ENCODE measurements around the gene DIPK1B. TPM values are rescaled to one million over a fixed set of nuclear protein-coding genes. Genes with fewer than 3 reads are reported as not detected.

The DIPK1B gene
- total RNA-seq, 1 experiment from 2014 or later, result 45.4 TPM

- no peak for TF ChIP-seq TP53 (CRISPR knock-in tag; IDR thresholded peaks at IDR 0.05)
- TF ChIP-seq USF2 (CRISPR knock-in tag; IDR thresholded peaks at IDR 0.05), result no peak
- H3K4me3 Mint-ChIP-seq, result no peak overlapping the region
- DNase-seq (ENCODE audit: low spot score), result no peak
- H3K9me3 Mint-ChIP-seq, result peaks cover under 1% of the 10 kb centered on the region; the same call in 1 of the 2 replicates
- POLR2A ChIA-PET, result no interaction called here
- no peak overlapping the region for H3K27ac Mint-ChIP-seq
- no peaks in the 10 kb centered on the region for H3K27me3 Mint-ChIP-seq (ENCODE audit: low read depth)
- no peaks in the 10 kb centered on the region for H3K36me3 Mint-ChIP-seq
- no peak for ATAC-seq
- CTCF ChIA-PET, result interaction anchor here (1.1 to 4.7 kb wide), 5 partner anchors 11 to 21 kb away, joined by 3 to 40 read pairs (median 7); partner anchors contain the start of gene LCN8
- no peaks in the 10 kb centered on the region; the same call in none of the 2 replicates for H3K4me1 Mint-ChIP-seq
Observed at GRCh38 chr9:136743639-136744211, 31.4 kb downstream of the DIPK1B start.

GRCh38 chr9:136744773-136745172 is 32.4 kb downstream of the DIPK1B start:
- ATAC-seq (no peak), DNase-seq (ENCODE audit: low spot score) (no peak)
- ChIA-PET POLR2A (no interaction called here), CTCF (interaction anchor here (1.2 to 4.7 kb wide), 4 partner anchors 10 to 16 kb away, joined by 3 to 39 read pairs (median 5); partner anchors contain the start of gene LCN8)
- H3K36me3 Mint-ChIP-seq, result no peaks in the 10 kb centered on the region
- no peaks in the 10 kb centered on the region; the same call in none of the 2 replicates for H3K4me1 Mint-ChIP-seq
- H3K9me3 Mint-ChIP-seq, result no peaks in the 10 kb centered on the region
- TF ChIP-seq OVOL2 (CRISPR knock-in tag; IDR thresholded peaks at IDR 0.05; ENCODE audit: borderline replicate concordance), result no peak
- no peak for TF ChIP-seq TEAD4 (CRISPR knock-in tag; IDR thresholded peaks at IDR 0.05)
- TF ChIP-seq TCF7 (CRISPR knock-in tag; IDR thresholded peaks at IDR 0.05; ENCODE audit: low read depth), result no peak
- TF ChIP-seq NR1H2 (CRISPR knock-in tag; IDR thresholded peaks at IDR 0.05), result no peak
- no peak for TF ChIP-seq NFE2L1 (CRISPR knock-in tag; IDR thresholded peaks at IDR 0.05)
- TF ChIP-seq ZNF416 (CRISPR knock-in tag; IDR thresholded peaks at IDR 0.05), result no peak
- H3K27ac Mint-ChIP-seq, result no peak overlapping the region
- no peak overlapping the region for H3K4me3 Mint-ChIP-seq
- H3K27me3 Mint-ChIP-seq (ENCODE audit: low read depth), result no peaks in the 10 kb centered on the region

GRCh38 chr9:136745389-136746154 is 33.2 kb downstream of the DIPK1B start:
- no peaks in the 10 kb centered on the region for H3K9me3 Mint-ChIP-seq
- H3K27ac Mint-ChIP-seq, result no peak overlapping the region
- no peaks in the 10 kb centered on the region for H3K27me3 Mint-ChIP-seq (ENCODE audit: low read depth)
- no peak overlapping the region for H3K4me3 Mint-ChIP-seq
- H3K36me3 Mint-ChIP-seq, result no peaks in the 10 kb centered on the region
- DNase-seq (ENCODE audit: low spot score), result no peak
- POLR2A ChIA-PET, result interaction anchor here (0.5 kb wide), 1 partner anchor 253 kb away, joined by 3 read pairs; no protein-coding TSS in a partner anchor
- no peaks in the 10 kb centered on the region; the same call in none of the 2 replicates for H3K4me1 Mint-ChIP-seq
- ATAC-seq, result no peak
- CTCF ChIA-PET, result interaction anchor here (1.2 to 4.7 kb wide), 4 partner anchors 10 to 16 kb away, joined by 3 to 39 read pairs (median 5); partner anchors contain the start of gene LCN8
- no peak for TF ChIP-seq ZNF396 (CRISPR knock-in tag; IDR thresholded peaks at IDR 0.05; ENCODE audit: borderline replicate concordance)
- TF ChIP-seq STAT6 (CRISPR knock-in tag; conservative IDR thresholded peaks at IDR 0.05; ENCODE audit: low read depth), result no peak
- TF ChIP-seq TEAD4 (CRISPR knock-in tag; IDR thresholded peaks at IDR 0.05), result no peak
- TF ChIP-seq CDX4 (CRISPR knock-in tag; IDR thresholded peaks at IDR 0.05; ENCODE audit: borderline replicate concordance), result no peak
- TF ChIP-seq OVOL2 (CRISPR knock-in tag; IDR thresholded peaks at IDR 0.05; ENCODE audit: borderline replicate concordance), result no peak
- no peak for TF ChIP-seq TP53 (CRISPR knock-in tag; IDR thresholded peaks at IDR 0.05)
- TF ChIP-seq CTCF (IDR thresholded peaks at IDR 0.05), result no peak
- TF ChIP-seq ZNF138 (CRISPR knock-in tag; conservative IDR thresholded peaks at IDR 0.05), result no peak
- no peak for TF ChIP-seq FOXK1 (CRISPR knock-in tag; IDR thresholded peaks at IDR 0.05)
- TF ChIP-seq ZSCAN18 (CRISPR knock-in tag; IDR thresholded peaks at IDR 0.05), result no peak
- TF ChIP-seq E2F5 (CRISPR knock-in tag; IDR thresholded peaks at IDR 0.05), result no peak
- no peak for TF ChIP-seq ETV6 (CRISPR knock-in tag; IDR thresholded peaks at IDR 0.05)
